SK-N-SH treated with all-trans-retinoic acid at 6 μM for 48 hours (cell line): ENCODE data around the gene CIRBP.
A peak's percentile ranks its signal among the peaks of the same experiment; 100 is the strongest.

Experiments
- ATAC-seq: fragments of 200-7000 bp; cut with Tn5 transposase; 3 replicates; pipeline ENCODE4 v1.9.1; 2020; ENCODE audit warnings: mild to moderate bottlenecking, moderate library complexity
- ARNTL ChIP-seq: fragments of 450-650 bp; formaldehyde crosslinking; IDR thresholded peaks from 2 replicates; pipeline ENCODE4 v1.5.0; 2020; ENCODE audit warnings: low read depth, mild to moderate bottlenecking, moderate library complexity, borderline replicate concordance
- BACH2 ChIP-seq: fragments of 250-450 bp; sonication (Bioruptor Pico); IDR thresholded peaks from 2 replicates; pipeline ENCODE4 v1.9.0; 2021; ENCODE audit warnings: mild to moderate bottlenecking, borderline replicate concordance
- CREB5 ChIP-seq: fragments of 250-450 bp; sonication (Bioruptor Pico); IDR thresholded peaks from 2 replicates; pipeline ENCODE4 v1.5.1; 2020; ENCODE audit warnings: low read depth, mild to moderate bottlenecking, moderate library complexity
- CSDC2 ChIP-seq: fragments of 250-450 bp; sonication (Bioruptor Pico); IDR thresholded peaks from 2 replicates; pipeline ENCODE4 v1.5.0; 2020; ENCODE audit warnings: mild to moderate bottlenecking, moderate library complexity
- GLIS3 ChIP-seq: fragments of 250-450 bp; sonication (Bioruptor Pico); IDR thresholded peaks from 2 replicates; pipeline ENCODE4 v1.5.0; 2020; ENCODE audit warnings: mild to moderate bottlenecking, moderate library complexity
- ISL1 ChIP-seq: fragments of 250-450 bp; sonication (Bioruptor Pico); IDR thresholded peaks from 2 replicates; pipeline ENCODE4 v2.1.2; 2022; ENCODE audit warnings: mild to moderate bottlenecking, moderate library complexity
- OSR1 ChIP-seq: fragments of 250-450 bp; sonication (Bioruptor Pico); IDR thresholded peaks from 2 replicates; pipeline ENCODE4 v1.8.0; 2022; ENCODE audit warnings: moderate library complexity, mild to moderate bottlenecking, inconsistent platforms
- PATZ1 ChIP-seq: fragments of 250-450 bp; sonication (Bioruptor Pico); IDR thresholded peaks from 2 replicates; pipeline ENCODE4 v1.8.0; 2020; ENCODE audit warnings: mild to moderate bottlenecking, moderate library complexity, borderline replicate concordance
- POU6F1 ChIP-seq: fragments of 250-450 bp; sonication (Bioruptor Pico); IDR thresholded peaks from 2 replicates; pipeline ENCODE4 v1.8.0; 2021; ENCODE audit warnings: low read depth, mild to moderate bottlenecking, moderate library complexity, borderline replicate concordance
- PPARA ChIP-seq: fragments of 250-450 bp; sonication (Bioruptor Pico); IDR thresholded peaks from 2 replicates; pipeline ENCODE4 v1.5.0; 2020; ENCODE audit warnings: mild to moderate bottlenecking, borderline replicate concordance
- RARB ChIP-seq: fragments of 250-450 bp; sonication (Bioruptor Pico); IDR thresholded peaks from 2 replicates; pipeline ENCODE4 v1.8.0; 2021; ENCODE audit warnings: mild to moderate bottlenecking, moderate library complexity
- SNAI2 ChIP-seq: fragments of 250-450 bp; sonication (Bioruptor Pico); IDR thresholded peaks from 2 replicates; pipeline ENCODE4 v1.5.0; 2020; ENCODE audit warnings: mild to moderate bottlenecking, moderate library complexity
- TCF4 ChIP-seq: fragments of 250-450 bp; sonication (Bioruptor Pico); IDR thresholded peaks from 2 replicates; pipeline ENCODE4 v1.8.0; 2021; ENCODE audit warnings: mild to moderate bottlenecking, moderate library complexity, borderline replicate concordance
- TOX ChIP-seq: fragments of 250-450 bp; sonication (Bioruptor Pico); IDR thresholded peaks from 2 replicates; pipeline ENCODE4 v1.8.0; 2021; ENCODE audit warnings: mild to moderate bottlenecking, moderate library complexity, borderline replicate concordance
- TSHZ2 ChIP-seq: fragments of 250-450 bp; sonication (Bioruptor Pico); IDR thresholded peaks from 2 replicates; pipeline ENCODE4 v1.5.0; 2020; ENCODE audit warnings: mild to moderate bottlenecking, moderate library complexity
- ZFP3 ChIP-seq: fragments of 250-450 bp; sonication (Bioruptor Pico); IDR thresholded peaks from 2 replicates; pipeline ENCODE4 v1.5.0; 2020; ENCODE audit warnings: mild to moderate bottlenecking, moderate library complexity
- ZFP30 ChIP-seq: fragments of 450-650 bp; formaldehyde crosslinking; IDR thresholded peaks from 2 replicates; pipeline ENCODE4 v1.5.0; 2022; ENCODE audit warnings: mild to moderate bottlenecking, moderate library complexity
- ZNF70 ChIP-seq: fragments of 450-650 bp; formaldehyde crosslinking; IDR thresholded peaks from 2 replicates; pipeline ENCODE4 v1.5.0; 2020; ENCODE audit warnings: mild to moderate bottlenecking, moderate library complexity

The CIRBP gene

GRCh38 chr19:1232652-1233072 is 36.5 kb upstream of the CIRBP start:
- peak; percentile 5; the same call in 2 of the 3 replicates for ATAC-seq
- TF ChIP-seq PPARA (CRISPR knock-in tag), result no peak
- no peak for TF ChIP-seq PATZ1 (CRISPR knock-in tag)
- no peak for TF ChIP-seq ZNF70 (CRISPR knock-in tag)
- no peak for TF ChIP-seq TSHZ2 (CRISPR knock-in tag)
- TF ChIP-seq POU6F1 (CRISPR knock-in tag), result no peak

GRCh38 chr19:1233115-1233667 is 35.9 kb upstream of the CIRBP start:
- TF ChIP-seq ZFP30 (CRISPR knock-in tag) (no peak), OSR1 (CRISPR knock-in tag) (no peak)
- ATAC-seq, result no peak

- TF ChIP-seq SNAI2 (CRISPR knock-in tag), result no peak
- no peak for TF ChIP-seq CREB5
- TF ChIP-seq TOX (CRISPR knock-in tag), result no peak
- no peak for TF ChIP-seq GLIS3 (CRISPR knock-in tag)
- no peak for TF ChIP-seq ZFP3 (CRISPR knock-in tag)
- no peak for TF ChIP-seq ZNF70 (CRISPR knock-in tag)
- no peak for TF ChIP-seq ZFP30 (CRISPR knock-in tag)
- no peak for TF ChIP-seq ARNTL (CRISPR knock-in tag)
- TF ChIP-seq PPARA (CRISPR knock-in tag), result no peak
- TF ChIP-seq, all 23 proteins: peak for 0
- no peak for ATAC-seq
Measured at GRCh38 chr19:1234051-1234954, 34.8 kb upstream of the CIRBP start.

GRCh38 chr19:1234955-1235380 is 34.2 kb upstream of the CIRBP start:
- no peak for ATAC-seq
- no peak for TF ChIP-seq ZNF70 (CRISPR knock-in tag)
- TF ChIP-seq TSHZ2 (CRISPR knock-in tag), result no peak
- TF ChIP-seq SNAI2 (CRISPR knock-in tag), result no peak
- TF ChIP-seq CREB5, result no peak
- TF ChIP-seq POU6F1 (CRISPR knock-in tag), result no peak
- no peak for TF ChIP-seq RARB (CRISPR knock-in tag)
- no peak for TF ChIP-seq TOX (CRISPR knock-in tag)
- TF ChIP-seq TCF4 (CRISPR knock-in tag), result no peak
- TF ChIP-seq CSDC2 (CRISPR knock-in tag), result no peak
- no peak for TF ChIP-seq ISL1 (CRISPR knock-in tag)
- TF ChIP-seq OSR1 (CRISPR knock-in tag), result no peak
- TF ChIP-seq BACH2, result no peak
- no peak for TF ChIP-seq PPARA (CRISPR knock-in tag)
